ENCODE data around the gene FCAR.
"Not testable (repeated sequence)": the region's sequence is repeated elsewhere in the genome, so short reads cannot be mapped to it uniquely, and the experiment has no call there.

Gene FCAR

GRCh38 chr19:54871696-54872095 lies 2.3 kb upstream of the FCAR start:
- H3K27me3 ChIP-seq: no peaks in the 10 kb centered on the region

GRCh38 chr19:54875506-54875905 lies 1.5 kb downstream of the FCAR start:
- H3K27ac ChIP-seq: peak overlapping the region; percentile 27; the same call in 1 of the 2 replicates
- H3K4me2 ChIP-seq: peak overlapping the region; percentile 47
- H3K4me3 ChIP-seq: no peak overlapping the region
- no peaks in the 10 kb centered on the region for H3K9me3 ChIP-seq
- no peak overlapping the region for H3K9ac ChIP-seq
- H3K27me3 ChIP-seq: no peaks in the 10 kb centered on the region
- H3K4me1 ChIP-seq: peaks cover 32% of the 10 kb centered on the region
- TF ChIP-seq Cebpa-rat (IDR thresholded peaks at IDR 0.05): no peak
- H3K36me3 ChIP-seq: no peaks in the 10 kb centered on the region
- no peaks in the 10 kb centered on the region for H4K20me1 ChIP-seq

More at GRCh38 chr19:54871696-54872095, 2.3 kb upstream of the FCAR start:
- H3K4me2 ChIP-seq: no peak overlapping the region
- H3K4me3 ChIP-seq: no peak overlapping the region
- H3K4me1 ChIP-seq: peaks cover 41% of the 10 kb centered on the region
- peaks cover 3% of the 10 kb centered on the region; the same call in 1 of the 2 replicates for H3K9me3 ChIP-seq
- H3K36me3 ChIP-seq: no peaks in the 10 kb centered on the region
- no peak overlapping the region for H3K27ac ChIP-seq
- no peak overlapping the region for H3K9ac ChIP-seq
- TF ChIP-seq Cebpa-rat (IDR thresholded peaks at IDR 0.05): no peak
- H4K20me1 ChIP-seq: no peaks in the 10 kb centered on the region

- H3K4me3 ChIP-seq: no peak overlapping the region
- no peaks in the 10 kb centered on the region for H3K9me3 ChIP-seq
- no peak overlapping the region for H3K4me2 ChIP-seq
- no peaks in the 10 kb centered on the region for H4K20me1 ChIP-seq
- H3K9ac ChIP-seq: no peak overlapping the region
- H3K27me3 ChIP-seq: no peaks in the 10 kb centered on the region
- TF ChIP-seq Cebpa-rat (IDR thresholded peaks at IDR 0.05): no peak
- no peaks in the 10 kb centered on the region for H3K36me3 ChIP-seq
- no peak overlapping the region for H3K27ac ChIP-seq
- H3K4me1 ChIP-seq: peaks cover 48% of the 10 kb centered on the region
These were observed 3.4 kb downstream of the FCAR start for GRCh38 chr19:54877471-54877870.

GRCh38 chr19:54881884-54882283 lies 7.8 kb downstream of the FCAR start:
- Histone ChIP-seq H3K9ac (peak overlapping the region; percentile 27; the same call in 1 of the 2 replicates), H3K36me3 (no peaks in the 10 kb centered on the region), H3K4me3 (no peak overlapping the region), H3K27ac (no peak overlapping the region), H3K4me2 (peak overlapping the region; percentile 78), H3K27me3 (no peaks in the 10 kb centered on the region), H4K20me1 (no peaks in the 10 kb centered on the region), H3K4me1 (peaks cover 43% of the 10 kb centered on the region), H3K9me3 (no peaks in the 10 kb centered on the region)
- TF ChIP-seq Cebpa-rat (IDR thresholded peaks at IDR 0.05): no peak

GRCh38 chr19:54882758-54883157 lies 8.7 kb downstream of the FCAR start:
- Histone ChIP-seq H4K20me1 (no peaks in the 10 kb centered on the region), H3K4me2 (peak overlapping the region; percentile 78), H3K27me3 (no peaks in the 10 kb centered on the region), H3K4me3 (no peak overlapping the region), H3K36me3 (no peaks in the 10 kb centered on the region), H3K27ac (peak overlapping the region; percentile 85), H3K4me1 (peaks cover 35% of the 10 kb centered on the region), H3K9ac (peak overlapping the region; percentile 62), H3K9me3 (no peaks in the 10 kb centered on the region)
- TF ChIP-seq Cebpa-rat (IDR thresholded peaks at IDR 0.05): no peak

- peak overlapping the region; percentile 85 for H3K27ac ChIP-seq
- H3K9ac ChIP-seq: peak overlapping the region; percentile 62
- no peaks in the 10 kb centered on the region for H3K36me3 ChIP-seq
- H3K4me1 ChIP-seq: peaks cover 33% of the 10 kb centered on the region
- TF ChIP-seq Cebpa-rat (IDR thresholded peaks at IDR 0.05): no peak
- H3K9me3 ChIP-seq: no peaks in the 10 kb centered on the region
- H3K27me3 ChIP-seq: no peaks in the 10 kb centered on the region
- H4K20me1 ChIP-seq: no peaks in the 10 kb centered on the region
- peak overlapping the region; percentile 78 for H3K4me2 ChIP-seq
- no peak overlapping the region for H3K4me3 ChIP-seq
These were observed 9.2 kb downstream of the FCAR start for GRCh38 chr19:54883228-54883627.

- peaks cover 9% of the 10 kb centered on the region for H3K4me1 ChIP-seq
- no peak overlapping the region for H3K9ac ChIP-seq
- H3K27me3 ChIP-seq: no peaks in the 10 kb centered on the region
- H3K4me3 ChIP-seq: no peak overlapping the region
- no peaks in the 10 kb centered on the region for H4K20me1 ChIP-seq
- H3K27ac ChIP-seq: no peak overlapping the region
- no peaks in the 10 kb centered on the region for H3K36me3 ChIP-seq
- no peak overlapping the region for H3K4me2 ChIP-seq
- no peaks in the 10 kb centered on the region for H3K9me3 ChIP-seq
- TF ChIP-seq Cebpa-rat (IDR thresholded peaks at IDR 0.05): no peak
These were observed 14.2 kb downstream of the FCAR start for GRCh38 chr19:54888239-54888638.

GRCh38 chr19:54889566-54889965 lies 15.5 kb downstream of the FCAR start:
- H3K27ac ChIP-seq: no peak overlapping the region
- H3K27me3 ChIP-seq: no peaks in the 10 kb centered on the region
- no peak overlapping the region for H3K4me3 ChIP-seq
- H3K4me2 ChIP-seq: no peak overlapping the region
- no peaks in the 10 kb centered on the region for H4K20me1 ChIP-seq
- H3K4me1 ChIP-seq: no peaks in the 10 kb centered on the region
- no peaks in the 10 kb centered on the region for H3K9me3 ChIP-seq
- no peak overlapping the region for H3K9ac ChIP-seq
- TF ChIP-seq Cebpa-rat (IDR thresholded peaks at IDR 0.05): no peak
- no peaks in the 10 kb centered on the region for H3K36me3 ChIP-seq

- Histone ChIP-seq H4K20me1 (no peaks in the 10 kb centered on the region), H3K4me2 (no peak overlapping the region), H3K27ac (no peak overlapping the region)
These were observed 19.4 kb downstream of the FCAR start for GRCh38 chr19:54893406-54893805.

GRCh38 chr19:54894106-54894505 lies 20.1 kb downstream of the FCAR start:
- not testable (repeated sequence) for H3K27me3 ChIP-seq, H3K4me3 ChIP-seq

More at GRCh38 chr19:54893406-54893805, 19.4 kb downstream of the FCAR start:
- H3K9ac ChIP-seq: no peak overlapping the region
- H3K4me3 ChIP-seq: no peak overlapping the region
- no peaks in the 10 kb centered on the region for H3K4me1 ChIP-seq
- H3K27me3 ChIP-seq: no peaks in the 10 kb centered on the region
- H3K36me3 ChIP-seq: no peaks in the 10 kb centered on the region
- TF ChIP-seq Cebpa-rat (IDR thresholded peaks at IDR 0.05): no peak
- H3K9me3 ChIP-seq: no peaks in the 10 kb centered on the region

GRCh38 chr19:54896036-54896435 lies 22.0 kb downstream of the FCAR start:
- no peak overlapping the region for H3K4me3 ChIP-seq
- H3K9ac ChIP-seq: no peak overlapping the region
- no peak for TF ChIP-seq Cebpa-rat (IDR thresholded peaks at IDR 0.05)
- no peaks in the 10 kb centered on the region for H3K9me3 ChIP-seq
- H4K20me1 ChIP-seq: no peaks in the 10 kb centered on the region
- no peaks in the 10 kb centered on the region for H3K27me3 ChIP-seq
- no peak overlapping the region for H3K27ac ChIP-seq
- no peak overlapping the region for H3K4me2 ChIP-seq
- H3K4me1 ChIP-seq: no peaks in the 10 kb centered on the region
- no peaks in the 10 kb centered on the region for H3K36me3 ChIP-seq

More at GRCh38 chr19:54894106-54894505, 20.1 kb downstream of the FCAR start:
- not testable (repeated sequence) for H3K9ac ChIP-seq, H3K9me3 ChIP-seq, H3K36me3 ChIP-seq, H4K20me1 ChIP-seq, H3K27ac ChIP-seq, H3K4me1 ChIP-seq, H3K4me2 ChIP-seq

GRCh38 chr19:54898685-54899084 lies 24.6 kb downstream of the FCAR start:
- H4K20me1 ChIP-seq, H3K9me3 ChIP-seq, H3K9ac ChIP-seq: not testable (repeated sequence)

GRCh38 chr19:54899646-54900045 lies 25.6 kb downstream of the FCAR start:
- not testable (repeated sequence) for H3K4me1 ChIP-seq, H3K4me2 ChIP-seq, H3K9me3 ChIP-seq, H4K20me1 ChIP-seq, H3K27me3 ChIP-seq, H3K36me3 ChIP-seq, H3K27ac ChIP-seq, H3K9ac ChIP-seq, H3K4me3 ChIP-seq

More at GRCh38 chr19:54898685-54899084, 24.6 kb downstream of the FCAR start:
- H3K27me3 ChIP-seq, H3K4me3 ChIP-seq, H3K27ac ChIP-seq, H3K36me3 ChIP-seq, H3K4me1 ChIP-seq, H3K4me2 ChIP-seq: not testable (repeated sequence)

- not testable (repeated sequence) for H4K20me1 ChIP-seq, H3K9ac ChIP-seq, H3K4me3 ChIP-seq, H3K9me3 ChIP-seq, H3K27me3 ChIP-seq, H3K36me3 ChIP-seq, H3K4me2 ChIP-seq, H3K27ac ChIP-seq
- H3K4me1 ChIP-seq: peaks cover 15% of the 10 kb centered on the region
These were observed 27.1 kb downstream of the FCAR start for GRCh38 chr19:54901153-54901552.
